Ovary (tissue), 3 donors: ENCODE data around the gene GABRD.

Experiments
- EP300 ChIP-seq: sonication (generic); formaldehyde crosslinking; IDR thresholded peaks from one replicate; pipeline ENCODE4 v1.6.1; 2017; ENCODE audit warnings: antibody characterized with exemption
- POLR2A ChIP-seq: fragments of 450-650 bp; IDR thresholded peaks from one replicate; pipeline ENCODE4 v1.6.1; 2017; ENCODE audit warnings: antibody characterized with exemption, mild to moderate bottlenecking, moderate library complexity
- TF ChIP-seq, protein P1 (sequence below), 3 donors: fragments of 450-650 bp in 2 of 3; fragments of 200-600 bp in 1 of 3; IDR thresholded peaks; one replicate each; pipeline versions ENCODE4 v1.5.1 to v1.8.0; 2016 to 2022; ENCODE audit warnings: antibody characterized with exemption in 3 of 3, mild to moderate bottlenecking in 1 of 3
- donor health status: DM: no; HTN: no; CAD: no.

DNA sequence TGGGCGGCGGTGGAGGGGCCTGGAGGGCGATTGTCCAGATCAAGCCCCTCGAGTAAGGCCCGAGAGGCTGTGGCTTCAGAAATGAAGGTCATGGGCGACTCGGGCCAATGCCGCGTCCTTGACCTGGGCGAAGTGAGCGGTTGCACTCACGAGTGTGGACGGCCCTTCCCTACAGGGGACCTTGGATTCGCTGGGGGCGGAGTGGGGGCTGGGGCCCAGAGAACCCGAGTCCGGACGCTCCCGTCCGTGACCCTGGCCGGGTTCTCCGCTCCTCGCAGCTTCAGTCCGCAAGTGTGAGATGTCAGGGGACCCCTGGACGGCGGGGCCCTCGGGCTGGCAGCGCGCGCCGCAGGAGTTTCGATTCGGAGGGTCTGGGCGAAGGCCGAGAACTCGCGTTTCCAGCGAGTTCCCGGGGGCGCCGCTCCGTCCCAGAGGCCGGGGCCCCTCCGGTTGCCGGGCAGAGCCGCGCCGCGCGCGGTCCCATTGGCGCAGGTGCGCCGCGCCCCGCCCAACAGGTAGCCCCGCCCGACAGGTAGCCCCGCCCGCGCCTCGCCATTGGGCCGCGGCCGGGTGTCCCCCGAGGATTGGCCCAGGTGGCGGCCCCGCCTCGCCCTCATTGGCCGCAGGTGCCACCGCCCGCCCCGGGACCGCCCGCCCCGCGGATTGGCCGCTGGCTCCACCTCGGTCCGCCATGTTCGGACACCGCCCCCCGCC is 30.7 kb downstream of the GABRD start, which contains the start of gene PRKCZ:
- TF ChIP-seq, protein P1, sequence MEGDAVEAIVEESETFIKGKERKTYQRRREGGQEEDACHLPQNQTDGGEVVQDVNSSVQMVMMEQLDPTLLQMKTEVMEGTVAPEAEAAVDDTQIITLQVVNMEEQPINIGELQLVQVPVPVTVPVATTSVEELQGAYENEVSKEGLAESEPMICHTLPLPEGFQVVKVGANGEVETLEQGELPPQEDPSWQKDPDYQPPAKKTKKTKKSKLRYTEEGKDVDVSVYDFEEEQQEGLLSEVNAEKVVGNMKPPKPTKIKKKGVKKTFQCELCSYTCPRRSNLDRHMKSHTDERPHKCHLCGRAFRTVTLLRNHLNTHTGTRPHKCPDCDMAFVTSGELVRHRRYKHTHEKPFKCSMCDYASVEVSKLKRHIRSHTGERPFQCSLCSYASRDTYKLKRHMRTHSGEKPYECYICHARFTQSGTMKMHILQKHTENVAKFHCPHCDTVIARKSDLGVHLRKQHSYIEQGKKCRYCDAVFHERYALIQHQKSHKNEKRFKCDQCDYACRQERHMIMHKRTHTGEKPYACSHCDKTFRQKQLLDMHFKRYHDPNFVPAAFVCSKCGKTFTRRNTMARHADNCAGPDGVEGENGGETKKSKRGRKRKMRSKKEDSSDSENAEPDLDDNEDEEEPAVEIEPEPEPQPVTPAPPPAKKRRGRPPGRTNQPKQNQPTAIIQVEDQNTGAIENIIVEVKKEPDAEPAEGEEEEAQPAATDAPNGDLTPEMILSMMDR (IDR thresholded peaks at IDR 0.05), result no peak
- TF ChIP-seq POLR2A, result no peak
- no peak for TF ChIP-seq EP300
